Measurements from ENCODE around the gene SLC22A23. TPM values are rescaled to one million over a fixed set of nuclear protein-coding genes. Genes with fewer than 3 reads are reported as not detected.

The SLC22A23 gene
- total RNA-seq, 2 experiments from 2014 or later, result 13.4 to 13.6 TPM

- POLR2A ChIA-PET, result no interaction called here
Measured at GRCh38 chr6:3329393-3330051, 127.3 kb downstream of the SLC22A23 start.

GRCh38 chr6:3328796-3329195, 128.1 kb downstream of the SLC22A23 start:
- Histone ChIP-seq H3K9me3 (ENCODE audit: control insufficient read depth in 1 of 2, insufficient read depth in 1 of 2, low read length in 2 of 2) (no peaks in the 10 kb centered on the region), H3K4me1 (ENCODE audit: insufficient read depth, low read length) (no peaks in the 10 kb centered on the region), H3K4me3 (ENCODE audit: low read length) (no peak overlapping the region), H3K27ac (ENCODE audit: low read depth in 1 of 2, low read length in 2 of 2) (no peak overlapping the region), H3K27me3 (ENCODE audit: control insufficient read depth in 1 of 2, insufficient read depth in 2 of 2, low read length in 2 of 2) (no peaks in the 10 kb centered on the region), H3K36me3 (ENCODE audit: insufficient read depth, low read length) (no peaks in the 10 kb centered on the region)
- intact Hi-C loops (cut with DNase I, micrococcal nuclease), result no loop called here
- H3K4me1 Mint-ChIP-seq (ENCODE audit: low read depth), result no peaks in the 10 kb centered on the region
- ChIA-PET POLR2A (no interaction called here), CTCF (no interaction called here)
- no peaks in the 10 kb centered on the region for H3K27me3 Mint-ChIP-seq
- no peaks in the 10 kb centered on the region for H3K9me3 Mint-ChIP-seq
- ATAC-seq (ENCODE audit: poor library complexity) (no peak), DNase-seq (no peak)
- TF ChIP-seq, protein P1, sequence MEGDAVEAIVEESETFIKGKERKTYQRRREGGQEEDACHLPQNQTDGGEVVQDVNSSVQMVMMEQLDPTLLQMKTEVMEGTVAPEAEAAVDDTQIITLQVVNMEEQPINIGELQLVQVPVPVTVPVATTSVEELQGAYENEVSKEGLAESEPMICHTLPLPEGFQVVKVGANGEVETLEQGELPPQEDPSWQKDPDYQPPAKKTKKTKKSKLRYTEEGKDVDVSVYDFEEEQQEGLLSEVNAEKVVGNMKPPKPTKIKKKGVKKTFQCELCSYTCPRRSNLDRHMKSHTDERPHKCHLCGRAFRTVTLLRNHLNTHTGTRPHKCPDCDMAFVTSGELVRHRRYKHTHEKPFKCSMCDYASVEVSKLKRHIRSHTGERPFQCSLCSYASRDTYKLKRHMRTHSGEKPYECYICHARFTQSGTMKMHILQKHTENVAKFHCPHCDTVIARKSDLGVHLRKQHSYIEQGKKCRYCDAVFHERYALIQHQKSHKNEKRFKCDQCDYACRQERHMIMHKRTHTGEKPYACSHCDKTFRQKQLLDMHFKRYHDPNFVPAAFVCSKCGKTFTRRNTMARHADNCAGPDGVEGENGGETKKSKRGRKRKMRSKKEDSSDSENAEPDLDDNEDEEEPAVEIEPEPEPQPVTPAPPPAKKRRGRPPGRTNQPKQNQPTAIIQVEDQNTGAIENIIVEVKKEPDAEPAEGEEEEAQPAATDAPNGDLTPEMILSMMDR (IDR thresholded peaks at IDR 0.05), result no peak
- no peak overlapping the region for H3K27ac Mint-ChIP-seq
- H3K4me3 Mint-ChIP-seq, result no peak overlapping the region
- no peaks in the 10 kb centered on the region for H3K36me3 Mint-ChIP-seq (ENCODE audit: low read depth)

More at GRCh38 chr6:3329393-3330051, 127.3 kb downstream of the SLC22A23 start:
- Mint-ChIP-seq H3K4me3 (no peak overlapping the region), H3K27ac (no peak overlapping the region), H3K4me1 (ENCODE audit: low read depth) (peaks cover 3% of the 10 kb centered on the region), H3K36me3 (ENCODE audit: low read depth) (no peaks in the 10 kb centered on the region), H3K9me3 (no peaks in the 10 kb centered on the region), H3K27me3 (no peaks in the 10 kb centered on the region)
- DNase-seq, result no peak
- H3K4me1 ChIP-seq (ENCODE audit: insufficient read depth, low read length), result no peaks in the 10 kb centered on the region
- H3K4me3 ChIP-seq (ENCODE audit: low read length), result no peak overlapping the region
- no peaks in the 10 kb centered on the region for H3K27me3 ChIP-seq (ENCODE audit: control insufficient read depth in 1 of 2, insufficient read depth in 2 of 2, low read length in 2 of 2)
- TF ChIP-seq, protein P1 (IDR thresholded peaks at IDR 0.05), result no peak
- ATAC-seq (ENCODE audit: poor library complexity), result no peak
- no peak overlapping the region for H3K27ac ChIP-seq (ENCODE audit: low read depth in 1 of 2, low read length in 2 of 2)
- no peaks in the 10 kb centered on the region for H3K9me3 ChIP-seq (ENCODE audit: control insufficient read depth in 1 of 2, insufficient read depth in 1 of 2, low read length in 2 of 2)
- CTCF ChIA-PET, result no interaction called here
- intact Hi-C loops (cut with DNase I, micrococcal nuclease), result no loop called here
- H3K36me3 ChIP-seq (ENCODE audit: insufficient read depth, low read length), result no peaks in the 10 kb centered on the region

DNA sequence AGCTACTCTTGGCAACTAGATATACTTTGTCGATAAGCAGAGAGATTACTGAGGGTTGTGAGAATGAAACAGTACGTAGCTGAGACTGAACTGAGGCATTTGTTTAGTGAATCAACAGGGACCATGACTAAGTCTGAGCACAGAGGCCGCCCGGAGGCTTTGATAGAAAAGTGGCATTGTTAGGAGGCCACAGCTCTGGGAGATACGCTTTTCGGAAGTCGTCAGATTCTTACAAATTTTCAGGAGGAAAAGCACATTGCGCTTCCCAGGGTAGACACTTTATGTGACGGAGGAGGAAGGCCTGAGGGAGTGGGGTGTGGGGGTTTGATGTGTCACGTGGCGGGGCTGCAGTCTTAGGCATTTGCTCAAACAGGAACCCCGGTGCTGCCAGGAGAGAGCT, 128.7 kb downstream of the SLC22A23 start:
- H3K36me3 Mint-ChIP-seq (ENCODE audit: low read depth), result no peaks in the 10 kb centered on the region
- no peaks in the 10 kb centered on the region for H3K4me1 Mint-ChIP-seq (ENCODE audit: low read depth)
- no peaks in the 10 kb centered on the region for H3K27me3 ChIP-seq (ENCODE audit: control insufficient read depth in 1 of 2, insufficient read depth in 2 of 2, low read length in 2 of 2)
- no peaks in the 10 kb centered on the region for H3K9me3 Mint-ChIP-seq
- no peaks in the 10 kb centered on the region for H3K36me3 ChIP-seq (ENCODE audit: insufficient read depth, low read length)
- ATAC-seq (ENCODE audit: poor library complexity) (no peak), DNase-seq (no peak)
- CTCF ChIA-PET, result no interaction called here
- intact Hi-C loops (cut with DNase I, micrococcal nuclease), result no loop called here
- TF ChIP-seq, protein P1 (IDR thresholded peaks at IDR 0.05), result no peak
- no peaks in the 10 kb centered on the region for H3K27me3 Mint-ChIP-seq
- no peaks in the 10 kb centered on the region for H3K4me1 ChIP-seq (ENCODE audit: insufficient read depth, low read length)
- no peak overlapping the region for H3K4me3 Mint-ChIP-seq
- no peak overlapping the region for H3K27ac ChIP-seq (ENCODE audit: low read depth in 1 of 2, low read length in 2 of 2)
- H3K9me3 ChIP-seq (ENCODE audit: control insufficient read depth in 1 of 2, insufficient read depth in 1 of 2, low read length in 2 of 2), result no peaks in the 10 kb centered on the region
- POLR2A ChIA-PET, result no interaction called here
- H3K27ac Mint-ChIP-seq, result no peak overlapping the region
- no peak overlapping the region for H3K4me3 ChIP-seq (ENCODE audit: low read length)
